ENCODE results near the gene VIM. TPM values are rescaled to one million over a fixed set of nuclear protein-coding genes. Genes with fewer than 3 reads are reported as not detected.

VIM gene
- total RNA-seq, 4 donors from 2014 or later, result 2,201 to 4,711 (median 2,567) TPM

DNA sequence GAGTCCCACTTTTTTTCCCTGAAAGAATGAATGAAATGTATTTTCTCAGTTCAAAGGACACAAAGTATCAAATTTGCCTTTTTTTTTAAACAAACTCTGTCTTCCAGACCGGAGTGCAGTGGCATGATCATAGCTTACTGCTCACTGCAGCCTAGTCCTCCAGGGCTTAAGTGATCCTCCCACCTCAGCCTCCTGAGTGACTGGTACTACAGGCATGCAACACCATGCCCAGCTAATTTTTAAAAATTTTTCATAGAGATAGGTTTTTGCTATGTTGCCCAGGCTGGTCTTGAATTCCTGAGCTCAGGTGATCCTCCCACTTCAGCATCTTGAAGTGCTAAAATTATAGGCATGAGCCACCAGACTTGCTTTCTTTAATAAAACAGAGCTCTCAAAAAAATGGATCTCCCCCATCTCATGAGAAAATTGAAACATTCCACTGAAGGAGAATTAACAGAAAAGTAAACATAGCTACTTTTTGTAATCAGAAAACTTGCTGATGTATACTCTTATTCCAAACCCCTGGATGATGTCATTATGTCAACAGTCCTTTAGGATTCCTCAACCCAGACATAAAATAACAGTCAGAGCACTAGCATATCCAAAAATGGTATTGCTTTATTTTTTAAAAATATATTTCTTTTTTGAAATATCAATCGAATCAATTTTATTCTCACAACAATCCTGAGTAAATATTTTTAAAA is 14.2 kb upstream of the VIM start:
- H3K4me3 ChIP-seq (replicated peaks in 1 of 3), result no peak overlapping the region
- no peak for TF ChIP-seq POLR2A (IDR thresholded peaks at IDR 0.05)
- TF ChIP-seq, protein P1, sequence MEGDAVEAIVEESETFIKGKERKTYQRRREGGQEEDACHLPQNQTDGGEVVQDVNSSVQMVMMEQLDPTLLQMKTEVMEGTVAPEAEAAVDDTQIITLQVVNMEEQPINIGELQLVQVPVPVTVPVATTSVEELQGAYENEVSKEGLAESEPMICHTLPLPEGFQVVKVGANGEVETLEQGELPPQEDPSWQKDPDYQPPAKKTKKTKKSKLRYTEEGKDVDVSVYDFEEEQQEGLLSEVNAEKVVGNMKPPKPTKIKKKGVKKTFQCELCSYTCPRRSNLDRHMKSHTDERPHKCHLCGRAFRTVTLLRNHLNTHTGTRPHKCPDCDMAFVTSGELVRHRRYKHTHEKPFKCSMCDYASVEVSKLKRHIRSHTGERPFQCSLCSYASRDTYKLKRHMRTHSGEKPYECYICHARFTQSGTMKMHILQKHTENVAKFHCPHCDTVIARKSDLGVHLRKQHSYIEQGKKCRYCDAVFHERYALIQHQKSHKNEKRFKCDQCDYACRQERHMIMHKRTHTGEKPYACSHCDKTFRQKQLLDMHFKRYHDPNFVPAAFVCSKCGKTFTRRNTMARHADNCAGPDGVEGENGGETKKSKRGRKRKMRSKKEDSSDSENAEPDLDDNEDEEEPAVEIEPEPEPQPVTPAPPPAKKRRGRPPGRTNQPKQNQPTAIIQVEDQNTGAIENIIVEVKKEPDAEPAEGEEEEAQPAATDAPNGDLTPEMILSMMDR (IDR thresholded peaks at IDR 0.05), result no peak
- no peaks in the 10 kb centered on the region for H3K9me3 ChIP-seq
- H3K36me3 ChIP-seq, result no peaks in the 10 kb centered on the region
- intact Hi-C loops (cut with DNase I), result no loop called here
- H3K4me1 ChIP-seq, result peaks cover 13 to 16% of the 10 kb centered on the region in 2 donors
- DNase-seq, result no peak
- no peaks in the 10 kb centered on the region for H3K27me3 ChIP-seq
- peak overlapping the region in 1 of 3 donors; percentile 69 for H3K27ac ChIP-seq
- WGBS, 2 donors, result 73 to 84% methylated on average over 2 of the region's 2 CpGs

DNA sequence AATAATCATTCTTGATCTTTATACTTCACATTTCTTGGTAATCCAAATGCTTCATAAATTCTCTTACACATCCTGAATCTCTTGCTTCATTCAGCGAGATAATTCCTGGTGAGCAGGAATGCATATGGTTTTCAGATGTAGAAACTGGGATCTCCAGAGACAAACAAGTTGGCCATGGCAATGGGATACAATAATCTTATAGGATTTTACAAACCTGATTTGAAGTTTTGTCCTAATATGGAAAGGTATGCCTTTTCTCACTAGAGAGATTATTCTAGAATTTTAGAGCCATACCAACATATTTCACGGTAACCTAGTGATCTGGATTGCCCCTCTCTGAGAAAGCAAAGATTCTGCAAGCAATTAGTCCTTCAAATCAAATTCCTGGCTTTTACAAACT is 13.5 kb upstream of the VIM start:
- Histone ChIP-seq H3K36me3 (no peaks in the 10 kb centered on the region), H3K4me3 (replicated peaks in 1 of 3) (no peak overlapping the region), H3K27me3 (no peaks in the 10 kb centered on the region), H3K4me1 (peaks cover 13 to 16% of the 10 kb centered on the region in 2 donors), H3K27ac (peak overlapping the region; percentile 4 to 69 (median 66)), H3K9me3 (no peaks in the 10 kb centered on the region)
- 75 to 81% methylated on average over 2 of the region's 2 CpGs for WGBS, 2 donors
- DNase-seq, result no peak
- intact Hi-C loops (cut with DNase I), result no loop called here
- no peak for TF ChIP-seq POLR2A (IDR thresholded peaks at IDR 0.05)
- TF ChIP-seq, protein P1 (IDR thresholded peaks at IDR 0.05), result no peak

DNA sequence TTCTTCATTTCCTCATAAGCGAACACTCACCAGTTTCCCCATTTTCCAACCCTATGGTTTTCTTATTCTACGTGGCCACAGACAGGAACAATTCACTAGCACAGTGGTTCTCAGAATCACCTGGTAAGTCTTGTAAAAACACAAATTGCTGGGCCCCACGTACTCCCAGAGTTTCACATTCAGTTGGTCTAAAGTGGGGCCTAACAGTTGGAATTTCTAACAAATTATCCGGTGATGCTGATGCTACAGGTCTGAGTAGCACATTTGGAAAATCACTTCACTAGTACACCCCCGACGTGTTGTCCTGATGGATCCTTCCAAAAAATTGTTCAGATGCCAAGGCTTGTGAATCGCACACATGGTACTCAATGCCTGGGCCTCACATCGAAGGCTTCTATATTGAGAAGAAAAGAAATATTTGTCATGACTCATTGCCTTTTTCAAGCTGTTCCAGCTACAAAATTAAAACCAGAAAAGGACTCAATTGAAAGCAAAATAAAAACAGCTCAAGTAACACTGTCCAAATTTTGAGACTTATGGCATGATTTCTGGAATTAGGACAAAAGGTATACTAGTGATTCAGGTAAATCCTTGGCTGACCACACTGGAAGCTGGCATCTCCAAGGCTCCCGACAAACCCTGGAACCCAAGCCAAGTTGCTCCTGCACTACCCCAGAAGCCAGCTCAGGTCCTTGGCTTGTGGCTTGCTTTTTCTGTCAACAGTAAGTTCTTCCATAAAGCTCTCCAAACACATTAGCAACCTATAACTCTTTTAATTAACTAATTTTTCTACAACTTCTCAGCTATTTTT is 12.9 kb upstream of the VIM start:
- WGBS, 2 donors, result 55 to 69% methylated on average over 9 of the region's 9 CpGs
- H3K27ac ChIP-seq, result peak overlapping the region; percentile 4 to 69 (median 66)
- no peaks in the 10 kb centered on the region for H3K9me3 ChIP-seq
- H3K4me3 ChIP-seq (replicated peaks in 1 of 3), result no peak overlapping the region
- no peak for DNase-seq
- TF ChIP-seq, protein P1 (IDR thresholded peaks at IDR 0.05), result no peak
- no peak for TF ChIP-seq POLR2A (IDR thresholded peaks at IDR 0.05)
- H3K27me3 ChIP-seq, result no peaks in the 10 kb centered on the region
- no peaks in the 10 kb centered on the region for H3K36me3 ChIP-seq
- intact Hi-C loops (cut with DNase I), result no loop called here
- H3K4me1 ChIP-seq, result peaks cover 15 to 21% of the 10 kb centered on the region in 2 donors

DNA sequence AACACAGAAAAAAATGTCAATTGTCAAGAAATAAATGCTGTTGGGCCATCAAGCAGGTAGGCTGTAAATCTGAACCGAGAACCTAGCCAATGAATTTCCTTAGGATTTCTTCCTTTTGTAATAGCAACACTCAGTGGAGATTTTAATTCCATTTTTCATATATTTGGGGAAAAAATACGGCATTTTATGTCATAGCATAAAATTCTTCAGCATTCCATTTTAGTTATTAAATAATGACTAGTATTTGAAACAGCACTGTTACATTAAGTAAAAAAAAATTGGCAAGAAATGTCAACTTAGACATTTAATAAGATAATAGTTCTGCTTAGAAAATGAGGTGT is 12.3 kb upstream of the VIM start:
- TF ChIP-seq, protein P1 (IDR thresholded peaks at IDR 0.05), result no peak
- TF ChIP-seq POLR2A (IDR thresholded peaks at IDR 0.05), result no peak
- intact Hi-C loops (cut with DNase I), result no loop called here
- H3K4me1 ChIP-seq, result peaks cover 19 to 24% of the 10 kb centered on the region in 2 donors
- H3K36me3 ChIP-seq, result no peaks in the 10 kb centered on the region
- WGBS, 2 donors, result 92 to 94% methylated on average over 2 of the region's 2 CpGs
- H3K27me3 ChIP-seq, result no peaks in the 10 kb centered on the region
- H3K4me3 ChIP-seq (replicated peaks in 1 of 3), result no peak overlapping the region
- DNase-seq, result no peak
- peak overlapping the region; percentile 4 to 69 (median 66) for H3K27ac ChIP-seq
- no peaks in the 10 kb centered on the region for H3K9me3 ChIP-seq

Measured in thyroid gland (tissue), 4 donors.